Stimulated activated CD8-positive, alpha-beta memory T cell treated with anti-CD3 and anti-CD28 coated beads, Interleukin-12 subunit alpha, Interleukin-12 subunit beta, amount 100 ng/mL, for 24 hours (primary cell): ENCODE measurements around the gene SRSF12.
"Not testable (repeated sequence)": the region's sequence is repeated elsewhere in the genome, so short reads cannot be mapped to it uniquely, and the experiment has no call there.

ENCODE experiments used
- DNase-seq: peaks from one replicate; pipeline ENCODE4 v3.0.0-alpha.2; 2020; ENCODE audit errors: extremely low read depth

The SRSF12 gene

DNA sequence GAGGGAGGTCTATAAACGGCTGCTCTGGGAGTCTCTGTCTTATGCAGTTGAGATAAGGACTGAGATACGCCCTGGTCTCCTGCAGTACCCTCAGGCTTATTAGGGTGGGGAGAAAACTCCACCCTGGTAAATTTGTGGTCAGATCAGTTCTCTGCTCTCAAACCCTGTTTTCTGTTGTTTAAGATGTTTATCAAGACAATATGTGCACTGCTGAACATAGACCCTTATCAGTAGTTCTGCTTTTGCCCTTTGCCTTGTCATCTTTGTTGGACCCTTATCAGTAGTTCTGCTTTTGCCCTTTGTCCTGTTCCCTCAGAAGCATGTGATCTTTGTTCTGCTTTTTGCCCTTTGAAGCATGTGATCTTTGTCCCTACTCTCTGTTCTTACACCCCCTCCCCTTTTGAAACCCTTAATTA lies 10.4 kb upstream of the SRSF12 start:
- DNase-seq = not testable (repeated sequence)

DNA sequence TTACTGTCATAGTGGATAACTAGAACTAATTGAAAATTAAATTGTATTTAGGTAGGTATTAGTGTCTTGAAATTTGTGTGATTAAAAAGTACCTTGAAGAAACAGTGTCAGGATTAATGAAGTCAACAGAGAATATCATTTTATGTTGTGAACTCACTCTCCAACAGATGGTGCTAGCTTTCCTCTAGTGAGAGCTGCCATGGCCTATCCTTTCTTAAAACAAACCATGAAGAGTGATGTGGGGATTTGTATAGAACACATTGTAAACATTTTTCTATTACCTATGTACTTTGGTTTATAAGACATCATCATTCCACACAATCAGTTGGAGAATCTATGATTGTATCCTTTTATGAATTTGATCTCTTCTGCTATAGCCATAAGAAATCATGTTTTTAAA lies 4.8 kb upstream of the SRSF12 start:
- no peak for DNase-seq

DNA sequence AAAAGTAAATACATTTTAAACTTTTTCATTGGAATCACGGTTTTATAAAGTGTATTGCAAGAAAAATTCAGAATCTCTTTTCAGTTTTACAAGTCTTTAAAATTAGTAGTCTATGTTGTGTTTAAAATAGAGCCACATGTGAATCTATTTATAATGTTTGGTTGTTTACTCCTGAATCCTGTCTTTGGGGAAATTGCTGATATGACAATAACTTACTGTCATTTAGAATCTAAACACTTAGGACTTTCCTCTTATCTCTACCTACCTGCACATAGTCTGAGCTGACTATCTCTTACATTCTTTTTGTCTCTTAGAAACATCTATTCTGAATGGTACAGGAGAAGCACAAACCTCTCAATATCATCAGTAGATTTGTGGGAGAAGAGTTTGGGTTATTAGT lies 4.1 kb upstream of the SRSF12 start:
- no peak for DNase-seq

DNA sequence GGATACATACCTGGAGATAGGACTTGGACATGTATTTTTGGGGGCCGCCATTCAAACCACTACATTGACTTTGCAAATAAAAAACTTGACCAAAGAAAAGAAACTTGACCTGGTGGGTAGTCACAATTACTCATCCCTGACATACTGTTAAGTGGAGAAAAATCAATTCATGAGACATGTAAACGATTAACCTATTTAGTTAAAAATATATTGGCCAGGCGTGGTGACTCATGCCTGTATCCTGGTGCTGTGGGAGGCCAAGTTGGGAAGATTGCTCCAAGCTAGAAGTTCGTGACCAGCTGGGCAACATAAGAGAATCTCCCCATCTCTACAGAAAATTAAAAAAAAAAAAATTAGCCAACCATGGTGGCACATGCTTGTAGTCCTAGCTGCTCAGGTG lies 2.5 kb upstream of the SRSF12 start:
- no peak for DNase-seq

DNA sequence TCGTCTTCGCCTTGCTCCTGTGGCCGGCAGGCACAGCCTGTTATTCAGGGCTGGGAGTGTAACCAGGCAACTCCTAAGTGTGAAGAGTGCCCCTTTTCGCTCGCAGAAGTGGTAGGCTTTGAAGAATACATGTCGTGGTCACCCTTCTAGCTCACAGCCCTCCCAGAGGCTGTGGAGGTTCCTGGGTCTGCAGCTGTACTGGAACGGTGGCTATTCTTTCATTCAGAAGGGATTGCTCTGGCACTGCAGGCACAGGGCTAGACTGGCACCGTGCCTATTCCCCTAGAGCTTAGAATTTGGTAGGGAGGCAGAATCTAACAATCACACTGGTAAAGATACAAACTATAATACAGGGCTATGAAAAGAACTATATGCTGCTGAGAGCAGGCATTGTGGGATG lies 1.1 kb upstream of the SRSF12 start:
- no peak for DNase-seq

- no peak for DNase-seq
Measured at GRCh38 chr6:89116702-89117101, 1.2 kb downstream of the SRSF12 start.

GRCh38 chr6:89111933-89112332 lies 5.9 kb downstream of the SRSF12 start:
- no peak for DNase-seq

GRCh38 chr6:89110284-89110683 lies 7.6 kb downstream of the SRSF12 start:
- DNase-seq = no peak

DNA sequence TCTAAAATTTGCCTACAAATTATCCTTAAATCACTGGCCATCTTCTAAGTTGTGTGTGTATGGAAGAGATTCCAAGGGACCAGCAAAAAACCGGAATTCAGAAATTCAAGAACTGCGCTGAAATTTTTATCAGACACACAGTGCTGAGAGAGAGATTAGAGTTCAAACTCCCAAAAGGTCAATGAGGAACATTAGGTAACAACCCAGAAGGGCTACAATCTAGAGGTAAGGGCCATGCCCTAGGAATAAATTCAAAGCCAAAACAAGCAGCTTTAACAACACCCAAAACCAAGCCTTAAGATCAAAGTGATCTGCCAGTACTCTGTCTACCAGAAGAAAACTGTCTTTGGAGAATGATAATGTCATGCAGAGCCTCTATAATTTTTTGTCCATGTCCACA lies 17.8 kb downstream of the SRSF12 start:
- no peak for DNase-seq

DNA sequence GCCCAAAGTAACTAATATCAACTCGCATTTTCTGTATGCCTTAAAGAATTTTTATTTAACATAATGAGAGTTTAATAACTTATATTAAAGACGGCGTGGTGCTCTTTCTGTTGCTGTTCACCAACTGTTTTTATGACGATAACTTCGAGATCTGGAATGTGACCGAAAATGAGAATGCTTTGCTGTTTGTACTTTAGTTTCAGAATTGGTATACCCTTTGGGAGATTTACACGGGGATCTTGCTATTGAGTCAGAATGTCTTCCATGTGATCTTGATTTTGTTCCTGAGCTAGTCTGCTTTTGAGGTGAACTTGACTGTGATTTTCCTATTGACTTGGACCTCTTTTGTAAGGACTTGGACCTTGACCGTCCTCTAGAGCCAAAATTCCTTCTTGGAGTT lies 19.4 kb downstream of the SRSF12 start:
- DNase-seq = no peak

DNA sequence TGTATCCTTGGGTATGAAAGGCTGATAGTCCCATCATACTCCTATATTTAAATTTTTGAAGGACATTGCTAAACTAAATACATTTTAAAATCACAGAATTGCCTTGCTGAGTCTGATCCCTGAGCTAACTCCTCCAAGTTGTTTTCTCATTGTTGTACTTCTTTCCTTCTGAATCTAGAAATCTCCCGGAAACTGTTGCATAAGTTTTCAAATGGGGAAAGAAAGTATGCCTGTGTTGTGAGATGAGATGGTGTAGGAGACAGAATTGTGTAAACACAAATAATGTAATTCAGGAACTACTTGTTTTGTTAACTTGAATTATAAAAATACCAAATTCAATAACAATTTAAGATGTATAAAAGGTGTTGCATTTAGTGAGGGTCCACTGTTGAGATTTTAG lies 30.0 kb downstream of the SRSF12 start:
- no peak for DNase-seq

GRCh38 chr6:89085409-89086205 lies 32.3 kb downstream of the SRSF12 start:
- no peak for DNase-seq

- DNase-seq = no peak
Measured at GRCh38 chr6:89084954-89085353, 32.9 kb downstream of the SRSF12 start.

- no peak for DNase-seq
Measured at GRCh38 chr6:89084542-89084941, 33.3 kb downstream of the SRSF12 start.

- DNase-seq = no peak
Measured at GRCh38 chr6:89082486-89082891, 35.4 kb downstream of the SRSF12 start.

GRCh38 chr6:89081423-89082322 lies 36.2 kb downstream of the SRSF12 start:
- peak; percentile 97 for DNase-seq

DNA sequence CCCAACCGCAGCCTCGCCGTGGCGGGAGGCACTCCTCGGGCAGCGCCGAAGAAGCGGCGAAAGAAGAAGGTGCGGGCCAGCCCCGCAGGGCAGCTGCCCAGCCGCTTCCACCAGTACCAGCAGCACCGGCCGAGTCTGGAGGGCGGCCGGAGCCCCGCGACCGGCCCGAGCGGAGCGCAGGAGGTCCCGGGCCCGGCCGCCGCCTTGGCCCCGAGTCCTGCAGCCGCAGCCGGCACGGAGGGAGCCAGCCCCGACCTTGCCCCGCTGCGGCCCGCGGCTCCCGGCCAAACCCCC lies 36.8 kb downstream of the SRSF12 start:
- DNase-seq = no peak

GRCh38 chr6:89080281-89081128 lies 37.4 kb downstream of the SRSF12 start, which contains the start of gene PNRC1:
PNRC1 (plus strand) TSS chr6:89080751; CDS start chr6:89080895, 144 bp downstream.
- DNase-seq = peak; percentile 100

DNA sequence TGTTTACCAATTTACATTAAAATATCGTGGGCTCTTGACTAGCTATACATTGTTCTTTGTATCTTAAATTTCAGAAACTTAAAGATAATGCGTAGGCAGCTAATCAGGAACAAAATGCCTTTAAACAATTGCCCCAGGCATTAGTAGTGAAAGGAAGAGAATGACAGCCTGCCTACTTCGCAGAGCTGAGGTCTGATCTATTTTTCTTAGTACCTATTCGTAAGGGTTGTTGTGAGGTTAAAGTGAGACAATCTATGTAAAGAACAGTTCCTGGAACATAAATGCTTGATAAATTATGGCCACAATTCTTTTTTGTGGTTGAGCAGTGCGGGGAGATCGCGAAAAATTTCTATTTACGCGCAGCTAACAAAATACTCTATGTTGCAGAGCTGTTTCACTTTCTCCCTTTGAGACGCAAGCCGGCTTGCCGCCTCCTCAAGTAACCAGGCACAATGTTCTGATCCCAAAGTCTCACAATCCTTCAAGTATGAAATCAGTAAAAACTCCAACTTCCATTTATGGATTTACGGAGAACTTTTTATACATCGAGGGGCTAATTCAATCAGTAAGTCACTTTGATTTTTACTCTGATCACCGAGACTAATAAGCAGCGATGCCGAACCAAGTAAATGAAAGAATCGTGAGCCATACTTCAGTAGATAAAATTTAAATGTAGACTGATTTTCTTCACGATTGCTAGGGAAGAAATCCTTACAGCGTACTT lies 38.2 kb downstream of the SRSF12 start:
- no peak for DNase-seq

DNA sequence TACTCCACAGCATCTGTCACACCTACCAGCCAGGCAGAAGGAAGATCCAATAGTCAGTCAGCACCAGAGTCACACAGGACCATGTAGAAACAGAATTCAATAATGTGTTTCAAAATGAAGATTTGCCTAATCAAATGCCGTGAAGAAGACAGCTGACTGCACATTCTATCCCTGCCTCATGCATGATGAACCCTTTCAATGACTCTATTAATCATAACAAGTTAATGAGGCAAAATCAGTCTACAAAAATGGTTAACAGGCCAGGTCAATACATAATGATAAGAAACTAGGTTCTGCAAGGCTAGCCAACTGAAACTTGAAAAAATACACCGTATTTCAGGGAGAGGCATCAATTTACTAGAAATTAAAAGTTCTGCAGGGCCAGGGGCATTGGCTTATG lies 44.0 kb downstream of the SRSF12 start:
- DNase-seq = no peak

- no peak for DNase-seq
Measured at GRCh38 chr6:89073014-89073620, 44.8 kb downstream of the SRSF12 start.
